ENCODE results near the gene MAP1LC3B2.

Gene MAP1LC3B2

DNA sequence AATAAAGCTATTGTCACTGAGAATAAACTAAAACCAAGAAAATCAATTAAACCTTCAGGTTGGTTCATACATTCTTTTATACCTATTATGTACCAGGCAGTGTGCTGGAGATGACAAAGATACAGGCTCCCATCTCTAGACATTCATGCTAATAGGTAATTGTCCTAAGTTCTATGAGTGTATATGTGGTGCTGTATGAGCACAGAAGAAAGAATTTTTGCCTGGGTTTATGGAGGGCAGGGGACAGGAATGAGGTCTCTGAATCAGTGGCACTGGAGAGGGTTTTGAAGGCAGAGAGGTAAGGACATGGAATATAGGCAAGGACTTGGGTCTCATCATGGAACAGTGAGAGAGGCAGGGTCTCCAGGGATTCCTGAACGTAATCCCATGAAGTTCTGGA, 38.7 kb downstream of the MAP1LC3B2 start:
- DNase-seq, result no peak

DNA sequence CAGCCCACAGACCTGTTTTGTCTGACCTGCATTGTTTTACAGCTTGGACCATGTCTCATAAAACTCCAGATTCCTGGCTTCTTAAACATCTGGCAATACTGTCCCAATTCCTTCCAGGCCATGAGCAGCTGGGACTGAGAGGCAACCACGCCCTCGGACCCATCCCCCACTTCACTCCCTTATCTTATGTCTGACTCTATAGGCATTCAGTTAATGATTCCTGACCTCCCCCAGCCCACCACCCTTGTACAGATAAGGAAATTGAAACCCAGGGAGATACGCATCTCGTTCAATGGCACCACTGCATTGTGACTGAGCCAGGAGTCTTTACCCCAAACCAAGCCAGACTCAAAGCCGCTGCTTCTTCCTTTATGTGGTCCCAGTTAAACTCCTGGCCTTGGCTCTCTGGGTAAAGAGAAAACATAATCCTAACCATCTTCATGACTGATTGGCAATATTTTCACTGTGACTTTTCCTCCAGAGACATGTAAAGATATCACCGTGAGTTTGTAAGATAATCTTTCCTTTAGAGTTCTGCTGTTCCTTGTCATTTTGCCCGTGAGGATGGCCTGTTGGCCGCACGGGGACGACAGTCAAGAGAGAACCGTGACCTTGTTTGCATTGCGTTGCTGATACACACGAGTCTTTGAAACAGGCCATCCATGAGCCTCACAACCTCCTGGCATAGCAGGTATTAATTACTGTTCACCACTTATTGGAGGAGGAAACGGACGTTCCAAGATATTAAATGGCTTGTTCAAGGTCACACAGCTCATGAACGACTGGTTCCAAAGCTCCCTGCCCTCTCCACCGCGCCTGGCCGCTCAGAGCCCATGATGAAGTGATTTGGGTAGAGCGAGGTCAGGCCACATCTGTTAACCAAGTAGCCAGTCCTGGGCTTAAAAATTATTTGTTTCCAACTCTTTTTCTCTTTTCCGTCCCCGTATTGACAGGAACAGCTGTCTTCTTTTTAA, 39.4 kb downstream of the MAP1LC3B2 start:
- DNase-seq, result no peak

DNA sequence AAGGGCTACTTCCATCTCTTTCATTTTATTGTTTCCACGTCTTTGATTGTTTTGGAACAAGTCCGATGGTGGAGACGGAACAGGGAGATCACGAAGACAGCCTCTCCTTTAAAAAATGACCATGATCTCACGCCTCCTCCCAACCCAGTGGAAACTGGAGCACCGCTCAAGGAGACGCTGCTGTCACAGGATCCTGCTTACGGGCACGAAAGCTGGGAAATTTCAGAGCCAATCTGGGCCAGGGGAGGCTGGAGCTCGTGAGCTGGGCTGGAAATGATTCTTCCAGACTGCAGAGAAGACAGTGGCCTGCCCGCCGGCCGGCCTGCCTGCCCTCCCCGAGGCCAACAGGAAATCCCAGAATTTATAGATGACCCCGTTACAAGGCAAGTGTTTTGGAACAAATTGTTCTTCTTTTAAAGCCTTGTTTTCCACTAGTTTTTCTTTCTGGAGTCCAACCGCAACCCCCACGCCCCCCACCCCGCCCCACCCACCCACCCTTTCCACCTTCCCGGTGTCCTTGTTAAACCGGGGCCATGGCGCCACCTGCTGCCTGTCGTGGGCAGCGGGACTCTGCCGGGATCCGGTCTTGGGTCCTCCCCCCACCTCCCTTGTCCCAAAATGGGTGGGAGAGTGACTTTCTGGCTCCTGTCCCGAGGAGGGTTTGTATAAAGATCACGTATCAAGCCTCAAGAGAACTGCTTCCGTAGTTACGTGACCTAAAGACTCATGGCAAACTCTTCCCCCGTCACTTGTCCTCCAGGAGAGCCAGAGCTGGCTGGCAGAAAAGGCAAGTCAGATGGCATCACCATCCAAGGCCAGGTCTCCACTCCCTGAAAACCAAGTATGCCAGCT, 40.3 kb downstream of the MAP1LC3B2 start:
- DNase-seq, result no peak

DNA sequence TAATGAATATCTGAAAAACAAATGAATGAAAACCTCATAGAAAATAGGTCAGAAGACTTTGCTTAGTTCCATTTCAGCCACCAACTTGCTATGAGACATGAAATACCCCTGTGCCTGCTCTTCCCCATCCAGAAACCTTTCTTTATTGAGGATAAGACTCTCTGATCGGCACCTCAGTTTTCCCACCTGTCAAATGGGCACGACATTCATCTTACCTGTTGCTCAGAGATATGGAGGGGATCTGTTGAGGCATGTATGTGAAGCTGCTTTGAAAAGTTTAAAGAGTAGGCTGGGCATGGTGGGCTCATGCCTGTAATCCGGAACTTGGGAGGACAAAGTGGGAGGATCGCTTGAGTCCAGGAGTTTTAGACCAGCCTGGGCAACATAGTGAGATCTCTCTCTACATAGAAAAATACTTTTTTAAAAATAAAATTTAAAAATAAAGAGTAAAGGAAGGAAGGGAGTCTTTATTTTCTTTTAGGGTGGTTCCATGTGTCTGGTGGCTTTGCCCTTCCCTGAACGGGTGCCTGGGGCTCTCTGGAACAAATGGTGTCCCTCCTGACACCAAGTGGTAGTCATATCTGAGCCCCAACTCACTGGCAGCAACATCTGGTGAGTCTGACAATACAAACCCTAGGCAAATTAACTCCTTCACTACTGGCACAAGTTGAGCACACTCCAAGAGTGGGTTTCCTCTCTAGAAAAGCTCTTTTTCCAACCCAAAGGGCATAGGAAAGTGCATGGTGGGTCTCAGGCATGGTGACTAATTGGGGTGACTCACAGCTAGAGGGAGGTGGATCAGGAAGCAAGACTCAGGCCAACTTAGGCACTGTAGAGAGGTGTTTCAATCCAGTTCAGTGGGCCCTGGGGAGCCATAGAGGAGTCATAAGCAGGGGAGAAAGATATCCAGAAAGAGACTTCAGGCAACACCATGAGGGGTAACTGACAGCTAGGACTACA, 42.1 kb downstream of the MAP1LC3B2 start:
- no peak for DNase-seq

DNA sequence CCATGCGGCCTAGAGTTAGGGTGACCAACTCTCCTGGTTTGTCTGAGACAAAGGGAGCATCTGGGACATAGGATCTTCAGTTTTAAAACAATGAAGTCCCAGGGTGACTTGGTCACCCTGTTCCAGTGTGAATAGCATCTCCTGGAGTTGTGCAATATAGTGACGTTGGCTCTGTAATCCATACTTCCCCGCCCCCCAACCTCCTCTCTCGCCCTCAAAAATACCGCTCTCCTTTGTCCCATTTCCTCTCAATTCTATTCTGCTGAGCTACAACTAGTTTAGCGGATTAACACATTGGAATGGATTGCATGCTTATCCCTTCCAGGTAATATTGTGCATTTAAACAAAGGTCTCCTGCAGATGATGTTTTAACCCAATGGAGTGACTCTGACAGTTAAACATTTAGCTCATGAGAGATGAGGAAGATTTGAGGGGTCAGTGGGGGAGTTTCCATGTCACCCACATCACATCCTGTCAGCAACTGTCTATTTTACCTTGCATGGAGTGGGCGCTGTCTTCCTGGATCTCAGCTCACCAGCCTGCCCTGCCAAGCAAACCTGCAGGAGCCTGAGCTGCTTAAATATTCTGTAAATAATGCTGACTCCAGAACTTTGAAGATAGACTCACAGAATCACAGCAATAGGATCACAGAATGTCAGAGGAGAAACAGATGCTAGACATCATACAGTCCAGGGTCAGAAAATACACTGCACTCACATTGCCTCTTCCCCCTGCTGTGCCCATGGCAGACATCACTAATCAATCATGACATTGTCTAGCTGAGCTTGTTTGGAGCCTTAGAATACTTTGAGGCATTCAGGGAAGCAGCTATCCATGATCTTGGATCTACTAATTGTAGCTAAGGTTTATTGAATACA, 43.0 kb downstream of the MAP1LC3B2 start:
- DNase-seq, result no peak

DNA sequence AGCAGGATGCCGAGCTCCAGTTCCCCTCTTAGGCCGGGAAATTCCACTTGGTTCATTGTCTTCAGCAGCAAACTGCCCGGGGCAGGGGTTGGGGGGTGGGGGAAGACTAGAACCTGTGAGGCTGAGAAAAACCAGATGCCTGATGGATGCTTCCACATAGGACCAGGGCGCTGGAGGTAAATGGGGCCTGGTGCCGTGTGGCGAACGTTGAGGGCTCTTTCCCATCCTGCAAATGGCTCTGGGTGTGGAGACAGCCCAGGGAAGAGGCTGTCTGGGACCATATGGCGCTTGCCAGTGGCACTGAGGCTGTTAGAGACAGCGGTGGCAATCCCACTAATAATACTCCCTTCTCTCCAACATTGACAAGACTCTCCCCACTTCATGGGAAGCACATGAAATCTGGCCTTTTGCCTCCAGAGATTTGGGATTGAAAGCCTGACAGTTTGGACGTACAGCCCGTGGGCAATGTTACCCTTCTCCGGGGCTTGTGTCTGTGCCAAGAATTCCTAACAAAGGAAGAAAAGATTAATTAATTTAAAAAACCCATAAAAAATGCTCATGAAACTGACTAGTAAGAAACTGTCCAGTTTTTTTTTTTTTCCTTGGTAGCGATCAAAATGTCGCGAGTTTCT, 44.5 kb downstream of the MAP1LC3B2 start:
- no peak for DNase-seq

DNA sequence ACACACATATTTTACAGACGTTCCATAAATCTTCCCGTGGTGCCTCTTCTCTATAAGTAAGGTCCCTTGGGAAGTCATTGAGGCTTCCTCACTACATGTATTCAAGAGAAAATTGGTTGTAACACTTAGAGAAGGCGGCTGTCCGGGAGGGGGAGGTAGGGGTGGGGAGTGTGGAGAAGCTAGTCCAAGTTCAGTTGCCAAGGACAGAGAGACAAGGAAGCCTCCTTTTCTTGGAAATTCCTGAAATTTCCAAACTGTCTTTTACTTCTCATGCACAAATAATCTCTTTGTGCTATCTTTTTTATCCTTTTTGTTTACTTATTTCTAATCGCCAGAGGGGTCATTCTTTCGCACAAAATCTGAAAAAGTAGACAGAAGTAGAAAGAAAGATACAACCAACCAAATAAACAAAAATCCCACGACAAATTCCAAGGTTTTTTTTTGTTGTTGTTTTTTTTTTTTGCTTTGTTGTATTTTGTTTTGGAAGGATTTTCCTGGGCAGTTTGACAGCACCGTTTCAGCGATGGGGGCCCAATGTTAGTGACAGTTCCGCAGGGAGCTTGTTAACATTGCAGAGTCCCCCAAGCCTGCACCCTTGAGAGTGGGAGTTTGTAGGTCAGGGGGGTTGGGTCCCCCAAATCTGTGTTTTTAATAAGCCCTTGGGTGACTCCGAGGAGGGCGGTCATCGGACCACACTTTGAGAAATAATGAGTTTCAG, 45.2 kb downstream of the MAP1LC3B2 start:
- DNase-seq, result no peak

DNA sequence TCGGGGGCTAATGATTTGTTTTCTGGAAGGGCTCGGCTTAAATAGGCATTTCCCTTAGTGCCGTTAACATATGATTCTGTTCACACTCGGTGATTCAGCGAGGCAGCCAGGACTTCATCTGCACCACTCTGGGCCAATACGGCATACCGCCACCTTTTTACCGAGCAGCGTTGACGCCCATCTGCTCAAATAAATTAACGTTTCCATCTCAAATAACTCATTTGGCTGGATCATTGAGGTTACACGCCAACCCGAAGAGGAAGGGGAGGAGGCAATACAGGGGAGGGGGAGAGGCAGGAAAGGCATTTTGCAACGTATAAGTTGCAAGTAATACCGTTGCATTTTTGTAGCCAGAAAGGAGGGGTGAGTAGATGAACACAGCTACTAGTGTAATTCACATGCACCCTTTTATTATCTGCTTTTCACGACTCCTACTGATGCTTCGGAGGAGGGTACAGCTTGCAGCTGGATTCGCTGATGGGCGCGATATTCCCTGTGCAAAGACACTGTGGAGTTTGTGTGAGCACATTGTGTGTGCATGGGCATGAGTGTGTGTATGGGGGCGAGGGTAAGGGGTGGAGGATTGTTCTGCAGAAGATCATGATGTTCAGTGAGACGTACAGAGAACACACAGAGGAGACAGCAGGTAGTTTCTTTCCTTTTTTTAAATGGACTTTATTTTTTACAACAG, 45.9 kb downstream of the MAP1LC3B2 start:
- DNase-seq, result no peak

DNA sequence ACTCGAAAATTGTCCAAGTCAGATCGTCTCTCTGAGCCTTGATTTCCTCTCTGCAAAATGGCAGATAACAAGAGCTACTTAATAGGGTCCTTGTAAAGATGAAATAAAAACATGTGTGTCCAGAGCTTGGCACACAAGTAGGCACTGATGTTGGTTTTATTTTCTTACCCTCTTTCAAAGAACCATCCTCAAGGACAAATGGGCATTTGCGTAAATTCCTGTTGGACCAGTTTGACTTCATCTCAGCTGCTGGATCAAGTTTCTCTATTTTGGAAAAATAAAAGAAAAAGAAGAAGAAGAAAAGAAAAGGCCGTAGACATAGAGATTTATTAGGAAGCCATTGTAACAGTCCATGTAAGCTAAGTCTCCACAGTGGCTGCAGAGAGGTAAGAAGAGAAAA, 47.2 kb downstream of the MAP1LC3B2 start:
- DNase-seq, result no peak

DNA sequence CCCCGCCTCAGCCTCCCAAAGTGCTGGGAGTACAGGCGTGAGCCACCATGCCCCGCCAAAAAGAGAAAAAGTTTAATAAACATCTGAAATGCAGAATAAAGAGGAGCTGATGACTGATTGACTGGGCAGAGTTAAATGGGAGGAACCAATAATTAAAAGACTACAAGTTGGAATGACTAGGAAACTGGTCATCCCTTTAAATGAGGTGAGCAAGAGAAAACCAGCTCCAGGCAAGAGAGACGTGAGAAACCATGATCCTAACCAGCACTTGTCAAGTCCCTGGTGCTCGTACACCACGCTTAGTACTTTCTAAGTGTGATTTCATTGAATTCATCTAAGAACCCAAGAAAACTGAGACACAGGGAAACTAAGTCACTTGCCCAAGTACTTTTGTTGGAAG, 47.9 kb downstream of the MAP1LC3B2 start:
- no peak for DNase-seq

DNA sequence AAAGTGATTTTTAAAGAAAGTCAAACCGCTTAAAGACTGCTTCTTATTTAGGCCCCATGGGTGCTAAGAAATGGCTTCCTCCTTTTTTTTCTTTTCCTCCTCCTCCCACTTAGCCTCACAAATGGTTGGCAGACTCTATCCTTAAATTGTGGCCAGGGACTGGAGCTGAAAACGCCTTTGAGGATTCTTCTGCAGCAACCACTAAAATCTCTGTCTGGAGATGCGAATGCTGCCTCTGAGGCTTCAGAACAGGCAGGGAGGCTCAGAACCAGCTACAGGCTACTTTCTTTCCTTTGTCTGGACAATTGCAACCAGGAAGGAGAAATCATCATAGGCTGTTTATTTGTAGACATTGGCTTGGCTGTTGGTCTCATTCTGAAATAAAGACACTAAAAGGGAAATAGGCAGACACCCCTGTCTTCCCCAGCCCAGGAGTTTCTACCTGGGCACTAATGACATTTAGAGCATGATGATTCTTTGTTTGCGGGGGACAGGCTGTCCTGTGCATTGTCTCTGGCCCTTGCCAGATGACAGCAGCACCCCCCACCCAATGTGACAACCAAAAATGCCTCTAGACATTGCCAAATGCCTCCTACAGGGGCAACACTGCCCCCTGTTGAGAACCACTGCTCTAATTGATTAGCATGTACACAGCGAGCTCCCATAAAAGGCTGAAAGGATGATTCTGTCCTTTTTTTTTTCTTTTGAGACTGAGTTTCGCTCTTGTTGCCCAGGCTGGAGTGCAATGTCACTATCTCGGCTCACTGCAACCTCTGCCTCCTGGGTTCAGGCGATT, 50.3 kb downstream of the MAP1LC3B2 start:
- DNase-seq, result no peak

DNA sequence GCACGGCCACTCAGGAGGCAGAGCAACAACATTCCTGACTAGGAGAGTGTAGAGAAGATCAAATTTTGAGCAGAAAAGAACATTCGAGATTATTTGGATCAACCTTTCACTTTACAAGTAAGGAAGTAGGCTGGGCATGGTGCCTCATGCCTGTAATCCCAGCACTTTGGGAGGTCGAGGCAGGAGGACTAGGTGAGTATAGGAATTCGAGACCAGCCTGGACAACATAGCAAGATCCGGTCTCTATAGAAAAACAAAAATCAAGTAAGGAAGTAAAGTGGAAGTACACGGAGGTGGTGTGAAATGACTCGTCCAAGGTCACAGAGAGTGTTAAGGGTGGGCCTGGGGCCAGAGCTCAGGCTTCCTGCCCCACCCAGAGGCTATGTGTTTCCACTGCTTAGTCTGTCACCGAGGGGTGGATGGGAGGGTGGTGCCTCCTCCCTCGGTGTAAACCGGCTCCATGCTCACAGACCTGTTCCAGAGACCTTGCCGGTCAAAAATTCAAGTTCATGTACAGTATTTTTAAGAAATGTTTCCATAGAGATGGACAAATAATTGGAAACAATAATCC, 51.9 kb downstream of the MAP1LC3B2 start:
- no peak for DNase-seq

DNA sequence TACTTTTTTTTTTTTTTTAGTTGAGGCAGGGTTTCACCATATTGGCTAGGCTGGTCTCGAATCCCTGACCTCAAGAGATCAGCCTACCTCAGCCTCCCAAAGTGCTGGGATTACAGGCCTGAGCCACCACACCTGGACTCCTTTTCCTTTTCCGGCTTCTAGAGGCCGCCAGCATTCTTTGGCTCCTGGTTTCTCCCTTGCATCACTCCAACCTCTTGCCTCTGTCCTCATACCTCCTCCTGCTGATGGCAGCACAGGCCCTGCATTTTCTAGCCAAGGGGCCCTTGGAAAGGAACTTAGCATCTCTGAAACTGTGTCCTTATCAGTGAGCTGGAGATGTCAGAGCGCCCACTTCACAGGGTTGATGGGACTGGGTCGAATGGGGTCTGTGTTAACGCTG, 53.3 kb downstream of the MAP1LC3B2 start:
- no peak for DNase-seq

DNA sequence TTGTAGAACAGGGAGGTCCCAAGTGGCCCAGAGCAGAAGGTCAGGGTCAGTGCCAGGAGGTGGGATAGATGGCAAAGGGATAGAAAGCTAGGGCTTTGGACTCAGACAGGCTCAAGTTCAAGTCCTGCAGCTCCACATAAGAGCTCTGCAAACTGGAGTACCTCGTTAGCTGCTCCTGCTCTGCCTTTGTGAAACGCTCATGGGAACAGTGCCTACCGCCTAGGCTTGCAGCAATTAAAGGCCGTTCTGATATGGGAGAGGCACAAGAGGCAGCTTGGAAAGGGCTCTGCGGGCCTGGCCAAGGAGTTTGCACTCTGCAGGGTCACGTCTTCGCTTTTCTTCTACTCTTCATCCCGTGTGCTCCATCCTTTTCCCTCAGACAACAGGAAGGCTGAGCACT, 54.1 kb downstream of the MAP1LC3B2 start:
- no peak for DNase-seq

DNA sequence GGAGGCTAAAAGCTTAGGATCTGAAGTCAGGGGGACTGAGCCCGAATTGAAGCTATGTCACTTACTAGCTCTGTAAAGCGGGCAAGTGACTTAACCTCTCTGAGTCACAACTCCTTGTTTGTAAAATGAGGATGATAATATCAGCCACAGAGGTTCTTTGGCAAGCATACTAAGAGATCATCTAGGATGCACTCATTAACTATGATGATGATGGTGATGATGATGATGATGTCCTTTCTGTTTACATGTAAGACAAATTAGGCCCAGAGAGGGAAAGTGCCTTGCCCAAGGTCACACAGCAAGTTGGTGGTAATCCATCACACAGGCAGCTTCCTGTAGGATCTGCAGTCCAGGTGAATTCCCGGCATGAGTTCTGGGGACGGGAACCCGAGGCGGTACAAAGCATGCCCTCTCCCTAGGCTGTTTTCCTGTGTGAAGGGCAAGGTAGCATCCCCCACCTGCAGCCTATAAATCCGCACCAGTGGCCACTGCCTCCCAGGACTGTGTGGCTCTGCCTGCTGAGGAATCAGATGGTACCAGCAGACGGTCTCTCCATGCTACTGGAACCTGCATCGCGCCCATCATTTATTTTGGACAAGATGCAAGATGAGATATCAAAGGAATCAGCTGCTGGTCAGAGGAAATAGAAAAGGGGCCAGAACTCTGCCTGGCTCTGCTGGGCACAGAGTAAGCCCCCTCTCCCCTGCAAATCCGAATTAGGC, 55.2 kb downstream of the MAP1LC3B2 start:
- DNase-seq, result no peak

DNA sequence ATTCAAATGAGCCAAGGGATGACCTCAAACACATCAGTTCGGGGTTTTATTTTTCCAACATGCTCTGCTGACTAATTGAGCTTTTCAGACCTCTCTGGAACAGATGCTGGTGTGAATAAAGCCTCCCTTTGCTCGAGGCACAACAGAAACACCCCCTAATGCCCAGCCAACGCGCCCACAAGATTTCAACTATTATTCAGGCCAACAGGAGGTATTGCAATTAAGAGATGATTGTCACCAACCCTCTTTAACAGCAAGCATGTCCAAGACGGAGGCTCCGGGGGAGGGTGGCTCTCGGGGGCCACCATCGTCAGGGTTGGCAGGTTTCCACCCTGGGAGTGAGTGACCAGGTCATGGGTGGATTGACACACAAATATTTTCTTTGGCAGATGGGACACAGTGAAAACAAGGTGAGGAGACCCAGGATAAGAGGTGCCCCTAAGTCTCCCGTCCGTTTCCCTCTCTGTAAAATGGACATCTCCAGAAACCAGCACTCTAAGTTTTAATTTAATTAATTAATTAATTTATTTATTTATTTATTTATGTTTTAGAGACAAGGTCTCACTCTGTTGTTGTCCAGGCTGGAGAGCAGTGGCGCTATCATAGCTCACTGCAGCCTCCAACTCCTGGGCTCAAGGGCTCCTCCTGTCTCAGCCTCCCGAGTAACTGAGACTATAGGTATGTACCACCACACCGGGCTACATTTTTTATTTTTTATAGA, 56.1 kb downstream of the MAP1LC3B2 start:
- DNase-seq, result no peak
